Testis (tissue), 3 donors: ENCODE measurements around the gene KCTD18. TPM values are rescaled to one million over a fixed set of nuclear protein-coding genes. Genes with fewer than 3 reads are reported as not detected.

Source experiments
- DNase-seq: peaks from one replicate; pipeline ENCODE4 v3.0.0-alpha.2; 2019
- H3K27ac ChIP-seq, 2 donors: fragments of 200-600 bp; sonication (generic); one replicate each; pipeline ENCODE4 v1.5.1; 2019
- H3K27me3 ChIP-seq: fragments of 200-600 bp; sonication (generic); one replicate; pipeline ENCODE4 v1.5.1; 2019
- H3K36me3 ChIP-seq: fragments of 200-600 bp; sonication (generic); one replicate; pipeline ENCODE4 v1.5.1; 2017; ENCODE audit warnings: low read depth; ENCODE audit errors: missing control alignments
- H3K4me1 ChIP-seq: fragments of 200-600 bp; sonication (generic); one replicate; pipeline ENCODE4 v1.5.1; 2019
- H3K4me3 ChIP-seq, 2 donors: fragments of 200-600 bp; sonication (generic); one replicate each; pipeline ENCODE4 v1.5.1; 2017 to 2019
- H3K9me3 ChIP-seq: fragments of 200-600 bp; sonication (generic); one replicate; pipeline ENCODE4 v1.5.1; 2017
- POLR2A ChIP-seq: fragments of 450-650 bp; IDR thresholded peaks from one replicate; pipeline ENCODE4 v1.6.1; 2017; ENCODE audit warnings: antibody characterized with exemption, mild to moderate bottlenecking, moderate library complexity
- WGBS, 2 donors: methylation state at CpG; one replicate each; pipeline ENCODE4 v1.1.5; 2018; 5-methylcytosine and 5-hydroxymethylcytosine counted together
- intact Hi-C: fragments of 100-400 bp; cut with DNase I; formaldehyde crosslinking; loops from one replicate; pipeline ENCODE4 v1.15.1; 2023; ENCODE audit warnings: low total_unique reads
- polyA plus RNA-seq: library from polyadenylated mRNA; stranded (reverse); fragments of 350-450 nt; fragmentation: Illumina TruSeq; extraction: RNeasy Lipid Tissue Mini Kit (QIAGEN cat#74804); gene quantifications from one replicate; pipeline ENCODE4 v1.2.3, GENCODE V29; 2014; ENCODE audit warnings: low read depth, low replicate concordance; ENCODE audit not compliant: insufficient read depth
- total RNA-seq, 2 donors: library from RNA; depleted of rRNA; stranded (reverse); fragments of >200 nt; gene quantifications; one replicate each; pipeline ENCODE4 v1.2.3, GENCODE V29; 2016
- TF ChIP-seq, protein P1 (sequence below), 3 experiments: fragments of 450-650 bp in 2 of 3; fragments of 200-600 bp in 1 of 3; sonication (generic) in 1 of 3; IDR thresholded peaks; one replicate each; pipeline ENCODE4 v1.5.1; 2016 to 2019; ENCODE audit warnings: antibody characterized with exemption in 3 of 3, mild to moderate bottlenecking in 2 of 3, moderate library complexity in 1 of 3

KCTD18 gene
- total and polyA plus RNA-seq, 3 donors from 2014 or later, result 16.9 to 27.1 (median 21.4) TPM

- H3K27me3 ChIP-seq, result no peaks in the 10 kb centered on the region
- no peak overlapping the region for H3K27ac ChIP-seq
- DNase-seq, result no peak
- intact Hi-C loops, result loop anchor here (10.0 kb wide), 1 partner anchor 171 kb away; the partner anchor contains the start of gene SPATS2L
- TF ChIP-seq, protein P1, sequence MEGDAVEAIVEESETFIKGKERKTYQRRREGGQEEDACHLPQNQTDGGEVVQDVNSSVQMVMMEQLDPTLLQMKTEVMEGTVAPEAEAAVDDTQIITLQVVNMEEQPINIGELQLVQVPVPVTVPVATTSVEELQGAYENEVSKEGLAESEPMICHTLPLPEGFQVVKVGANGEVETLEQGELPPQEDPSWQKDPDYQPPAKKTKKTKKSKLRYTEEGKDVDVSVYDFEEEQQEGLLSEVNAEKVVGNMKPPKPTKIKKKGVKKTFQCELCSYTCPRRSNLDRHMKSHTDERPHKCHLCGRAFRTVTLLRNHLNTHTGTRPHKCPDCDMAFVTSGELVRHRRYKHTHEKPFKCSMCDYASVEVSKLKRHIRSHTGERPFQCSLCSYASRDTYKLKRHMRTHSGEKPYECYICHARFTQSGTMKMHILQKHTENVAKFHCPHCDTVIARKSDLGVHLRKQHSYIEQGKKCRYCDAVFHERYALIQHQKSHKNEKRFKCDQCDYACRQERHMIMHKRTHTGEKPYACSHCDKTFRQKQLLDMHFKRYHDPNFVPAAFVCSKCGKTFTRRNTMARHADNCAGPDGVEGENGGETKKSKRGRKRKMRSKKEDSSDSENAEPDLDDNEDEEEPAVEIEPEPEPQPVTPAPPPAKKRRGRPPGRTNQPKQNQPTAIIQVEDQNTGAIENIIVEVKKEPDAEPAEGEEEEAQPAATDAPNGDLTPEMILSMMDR (IDR thresholded peaks at IDR 0.05), result no peak
- no peak for TF ChIP-seq POLR2A
- no peaks in the 10 kb centered on the region for H3K36me3 ChIP-seq
- 93 to 96% methylated on average over 4 of the region's 4 CpGs for WGBS, 2 donors
- H3K4me1 ChIP-seq, result peaks cover 3% of the 10 kb centered on the region
- no peaks in the 10 kb centered on the region for H3K9me3 ChIP-seq
- no peak overlapping the region for H3K4me3 ChIP-seq
Measured at GRCh38 chr2:200475795-200476194, 34.1 kb downstream of the KCTD18 start.

DNA sequence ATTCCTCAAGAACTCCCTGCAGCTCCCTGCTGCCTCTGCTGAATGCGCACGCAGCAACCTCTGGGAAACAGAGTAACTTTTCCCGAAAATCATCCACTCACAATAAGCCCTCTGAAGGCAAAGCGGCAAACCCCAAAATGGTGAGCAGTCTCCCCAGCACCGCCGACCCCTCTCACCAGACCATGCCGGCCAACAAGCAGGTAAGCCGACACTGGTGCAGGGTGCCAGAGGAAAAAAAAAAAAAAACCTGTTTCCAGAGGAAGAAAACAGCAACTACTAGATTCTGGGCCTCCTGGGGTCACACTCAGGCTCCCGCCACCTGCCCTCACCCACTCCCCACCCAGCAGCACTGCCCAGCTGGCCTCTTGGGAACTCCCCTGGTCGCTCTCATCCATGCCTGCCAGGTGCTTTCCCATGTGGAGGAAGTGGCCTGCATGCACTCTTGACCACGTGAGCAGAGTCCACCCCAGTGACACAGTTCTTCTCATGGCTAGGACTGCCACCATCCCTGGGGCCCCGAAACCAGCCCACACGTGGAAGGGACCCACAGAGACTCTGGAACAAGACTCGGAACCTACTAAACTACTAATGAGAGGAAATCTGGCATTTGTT is 36.9 kb downstream of the KCTD18 start:
- H3K4me1 ChIP-seq, result peaks cover 5% of the 10 kb centered on the region
- no peak for DNase-seq
- no peak overlapping the region for H3K27ac ChIP-seq
- TF ChIP-seq, protein P1 (IDR thresholded peaks at IDR 0.05), result no peak
- WGBS, 2 donors, result 93 to 94% methylated on average over 14 of the region's 14 CpGs
- H3K27me3 ChIP-seq, result no peaks in the 10 kb centered on the region
- no peak overlapping the region for H3K4me3 ChIP-seq
- H3K9me3 ChIP-seq, result no peaks in the 10 kb centered on the region
- intact Hi-C loops, result loop anchor here (10.0 kb wide), 1 partner anchor 168 kb away; the partner anchor contains the start of gene SPATS2L
- no peaks in the 10 kb centered on the region for H3K36me3 ChIP-seq

- intact Hi-C loops, result loop anchor here (10.0 kb wide), 1 partner anchor 167 kb away; the partner anchor contains the start of gene SPATS2L
- no peaks in the 10 kb centered on the region for H3K9me3 ChIP-seq
- H3K27me3 ChIP-seq, result no peaks in the 10 kb centered on the region
- no peak overlapping the region for H3K4me3 ChIP-seq
- H3K4me1 ChIP-seq, result peaks cover 10% of the 10 kb centered on the region
- no peak overlapping the region for H3K27ac ChIP-seq
- H3K36me3 ChIP-seq, result no peaks in the 10 kb centered on the region
- WGBS, 2 donors, result 85 to 90% methylated on average over 8 of the region's 8 CpGs
- no peak for TF ChIP-seq POLR2A
- TF ChIP-seq, protein P1 (IDR thresholded peaks at IDR 0.05), result no peak
- no peak for DNase-seq
Measured at GRCh38 chr2:200471928-200472645, 37.8 kb downstream of the KCTD18 start.

DNA sequence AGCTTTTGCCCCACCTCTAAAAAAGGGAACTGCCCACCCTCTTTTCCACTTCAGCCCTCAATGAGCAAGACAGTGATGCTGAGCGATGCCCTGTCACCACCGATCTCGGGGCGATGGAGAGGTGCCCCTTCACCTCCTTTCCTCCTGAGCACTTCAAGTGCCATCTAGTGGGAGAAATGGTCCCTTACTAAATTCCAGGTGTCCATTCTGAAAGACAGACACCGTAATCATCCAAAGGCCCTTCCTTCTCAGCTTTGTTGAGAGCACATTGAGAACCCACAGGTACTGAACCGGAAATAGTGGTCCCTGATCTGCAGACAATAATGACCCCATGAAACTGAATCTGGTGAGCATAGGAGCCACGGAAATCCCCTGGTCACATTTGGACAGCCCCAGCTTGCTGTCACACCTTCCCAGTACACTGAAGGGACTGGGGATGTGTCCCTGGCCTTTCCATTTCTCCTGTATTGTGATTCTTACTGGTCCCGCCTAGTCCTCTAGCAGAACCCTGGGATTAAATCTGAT is 38.5 kb downstream of the KCTD18 start:
- 60 to 66% methylated on average over 8 of the region's 8 CpGs for WGBS, 2 donors
- no peak for DNase-seq

More for the DNA sequence above, 38.5 kb downstream of the KCTD18 start:
- Histone ChIP-seq H3K9me3 (no peaks in the 10 kb centered on the region), H3K4me1 (peaks cover 10% of the 10 kb centered on the region), H3K36me3 (no peaks in the 10 kb centered on the region), H3K4me3 (no peak overlapping the region), H3K27me3 (no peaks in the 10 kb centered on the region), H3K27ac (no peak overlapping the region)
- intact Hi-C loops, result loop anchor here (10.0 kb wide), 1 partner anchor 167 kb away; the partner anchor contains the start of gene SPATS2L
- no peak for TF ChIP-seq POLR2A
- TF ChIP-seq, protein P1 (IDR thresholded peaks at IDR 0.05), result peak in 2 of 3 experiments; percentile 28 to 42
